GM18858 (cell line): ENCODE results near the gene GDF10.

ENCODE experiments used
- ATAC-seq: cut with Tn5 transposase; IDR thresholded peaks from one replicate; pipeline ENCODE4 v1.9.1; 2021; ENCODE audit not compliant: unreplicated experiment

The GDF10 gene, protein sequence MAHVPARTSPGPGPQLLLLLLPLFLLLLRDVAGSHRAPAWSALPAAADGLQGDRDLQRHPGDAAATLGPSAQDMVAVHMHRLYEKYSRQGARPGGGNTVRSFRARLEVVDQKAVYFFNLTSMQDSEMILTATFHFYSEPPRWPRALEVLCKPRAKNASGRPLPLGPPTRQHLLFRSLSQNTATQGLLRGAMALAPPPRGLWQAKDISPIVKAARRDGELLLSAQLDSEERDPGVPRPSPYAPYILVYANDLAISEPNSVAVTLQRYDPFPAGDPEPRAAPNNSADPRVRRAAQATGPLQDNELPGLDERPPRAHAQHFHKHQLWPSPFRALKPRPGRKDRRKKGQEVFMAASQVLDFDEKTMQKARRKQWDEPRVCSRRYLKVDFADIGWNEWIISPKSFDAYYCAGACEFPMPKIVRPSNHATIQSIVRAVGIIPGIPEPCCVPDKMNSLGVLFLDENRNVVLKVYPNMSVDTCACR

DNA sequence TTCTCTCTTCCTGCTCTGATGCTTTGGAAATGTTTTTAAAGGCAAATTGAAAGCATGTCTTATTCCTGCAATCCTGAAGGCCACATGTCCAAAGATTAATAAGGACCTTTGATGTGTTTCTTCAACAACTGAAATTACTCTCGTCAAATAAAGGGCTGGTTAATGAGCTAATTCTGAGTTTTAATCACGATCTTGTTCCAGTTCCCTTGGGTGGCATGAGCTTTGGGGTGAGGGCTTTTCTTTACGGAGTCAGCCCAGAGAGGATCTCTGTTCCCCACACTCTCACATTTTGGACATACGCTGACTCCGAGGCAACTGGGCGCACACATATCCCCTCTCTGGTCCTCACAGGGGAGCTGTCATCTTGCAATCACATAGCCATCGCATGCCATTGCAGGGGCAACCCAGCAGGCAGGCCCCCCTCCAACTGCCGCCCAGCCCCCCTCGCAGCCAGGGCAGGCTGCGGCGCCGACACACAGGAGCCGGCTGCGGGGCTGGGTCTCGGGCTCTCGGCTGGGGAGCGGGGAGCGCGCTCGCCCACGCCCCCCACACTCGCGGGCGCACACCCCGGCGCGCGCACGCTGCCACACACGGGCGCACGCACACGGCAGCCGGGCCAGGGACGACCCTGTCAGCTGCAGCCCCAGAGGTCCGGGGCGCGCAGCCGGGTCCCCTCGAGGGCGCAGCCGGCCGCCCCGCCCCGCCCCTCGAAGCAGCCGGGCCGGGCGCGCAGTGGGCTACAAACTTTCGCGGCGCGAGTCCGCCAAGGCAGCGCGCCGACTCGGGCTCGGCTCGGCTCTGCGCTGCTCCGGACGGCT, at the start of gene GDF10:
TSS of gene GDF10 (plus strand) at position 587 of the 818 bp plus-strand sequence. CDS start 455 bp downstream, outside the sequence.
- ATAC-seq, result no peak

DNA sequence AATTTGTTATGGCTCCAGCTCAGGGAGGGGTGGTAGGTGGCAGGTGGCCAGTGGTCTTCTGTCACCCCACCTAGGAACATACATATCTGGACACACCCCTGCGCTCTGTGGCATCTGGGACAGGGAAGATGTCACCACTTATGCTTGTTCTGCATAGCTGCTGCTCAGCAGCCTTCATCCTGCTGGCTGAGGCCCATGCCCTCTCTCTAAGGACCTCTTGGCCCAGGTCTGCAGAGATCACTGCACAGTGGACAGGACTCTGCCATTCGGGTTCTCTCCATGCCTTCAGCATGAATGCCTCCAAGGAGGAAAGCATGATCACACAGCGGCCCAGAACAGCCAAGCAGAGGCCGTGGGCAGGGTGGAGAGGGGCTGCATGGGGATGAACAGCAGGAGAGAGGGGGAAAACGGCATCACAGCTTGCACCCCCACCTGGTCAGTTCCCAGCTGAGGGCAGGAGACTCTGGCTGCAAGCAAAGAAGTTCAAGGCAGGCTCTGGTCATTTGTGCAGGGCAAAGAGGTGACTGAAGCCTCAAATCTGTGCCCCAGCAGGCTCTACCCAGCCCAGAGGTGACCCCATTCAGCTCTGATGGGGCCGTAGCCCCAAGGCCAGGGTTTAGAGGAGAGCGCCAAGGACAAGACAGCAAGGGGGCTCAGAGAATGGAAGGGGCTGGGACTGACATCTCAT, 47.8 kb upstream of the GDF10 start:
- no peak for ATAC-seq

GRCh38 chr10:47253030-47253637, 46.9 kb upstream of the GDF10 start:
- no peak for ATAC-seq

GRCh38 chr10:47253651-47254375, 46.2 kb upstream of the GDF10 start:
- ATAC-seq, result no peak

GRCh38 chr10:47254611-47255010, 45.4 kb upstream of the GDF10 start:
- no peak for ATAC-seq

- no peak for ATAC-seq
Observed at GRCh38 chr10:47255033-47255813, 44.8 kb upstream of the GDF10 start.

DNA sequence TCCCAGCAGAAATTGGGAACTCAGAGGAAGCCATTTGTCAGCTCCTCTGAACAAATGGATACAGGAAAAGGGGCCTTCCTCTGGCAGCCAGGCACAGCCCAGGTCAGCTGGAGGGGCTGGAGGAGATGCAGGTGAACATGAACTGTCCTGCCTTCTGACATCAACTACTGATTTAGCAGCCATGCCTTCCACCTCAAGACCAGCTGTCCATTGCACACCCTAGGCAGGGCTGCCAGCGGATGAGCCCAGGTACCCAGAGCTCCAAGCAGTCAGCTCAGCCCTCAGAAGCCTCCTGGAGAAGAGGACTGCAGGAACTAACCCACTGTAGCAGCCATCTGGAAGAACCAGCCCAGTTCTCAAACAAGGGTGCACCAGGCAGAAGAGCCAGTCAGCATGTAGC, 44.1 kb upstream of the GDF10 start:
- no peak for ATAC-seq

GRCh38 chr10:47256751-47257336, 43.2 kb upstream of the GDF10 start:
- no peak for ATAC-seq

DNA sequence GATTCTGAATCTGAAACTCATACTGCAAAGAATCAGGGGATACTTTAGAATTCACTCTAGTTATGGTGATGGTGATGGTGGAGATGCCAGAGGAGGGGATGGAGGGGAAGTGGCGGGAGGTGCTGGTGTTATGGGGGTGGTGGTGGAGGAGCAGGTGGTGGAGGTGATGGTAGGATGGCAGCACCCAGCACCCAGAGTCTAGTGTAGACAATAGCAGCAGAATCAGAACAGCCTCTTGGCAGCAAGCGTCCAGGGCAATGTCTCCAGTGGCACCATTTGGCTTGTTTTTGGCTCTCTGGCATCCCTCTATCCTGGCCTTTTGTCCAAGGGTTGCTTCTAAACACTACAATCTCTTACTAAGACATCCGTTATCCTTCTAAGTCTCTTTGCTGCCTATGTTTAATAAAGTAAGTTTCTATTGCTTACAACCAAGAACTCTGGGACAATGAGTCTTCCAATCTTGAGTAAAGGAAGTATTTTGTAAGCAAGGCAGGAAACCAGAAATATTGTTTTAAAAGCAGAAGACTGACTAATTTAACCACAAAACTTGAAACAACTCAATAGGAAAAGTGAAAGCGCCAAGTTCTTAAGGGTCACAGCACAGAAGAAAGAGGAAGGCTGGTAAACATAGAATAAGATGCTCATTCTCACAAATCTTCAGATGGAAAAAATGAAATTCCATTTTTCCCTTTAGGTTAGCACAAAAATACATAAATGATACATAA, 42.4 kb upstream of the GDF10 start:
- no peak for ATAC-seq

DNA sequence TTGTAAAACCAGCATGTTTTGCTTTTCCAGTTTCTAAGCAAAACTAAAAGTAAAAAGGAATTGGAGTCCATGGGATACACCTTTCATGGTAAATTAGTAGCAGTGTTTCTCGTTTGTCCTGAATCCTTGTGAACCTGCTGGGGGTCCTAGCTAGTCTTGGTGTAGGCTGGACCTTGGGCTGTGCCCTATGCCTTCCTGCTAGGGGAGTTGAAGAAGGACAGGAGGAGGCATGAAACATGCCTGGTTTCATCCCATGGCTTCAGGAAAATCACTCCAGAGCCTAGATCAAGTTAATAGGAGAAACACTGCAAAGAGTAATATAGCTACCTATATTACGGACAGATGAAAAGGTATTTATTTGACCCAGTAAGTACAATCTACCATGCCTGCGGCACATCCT, 41.1 kb upstream of the GDF10 start:
- no peak for ATAC-seq

DNA sequence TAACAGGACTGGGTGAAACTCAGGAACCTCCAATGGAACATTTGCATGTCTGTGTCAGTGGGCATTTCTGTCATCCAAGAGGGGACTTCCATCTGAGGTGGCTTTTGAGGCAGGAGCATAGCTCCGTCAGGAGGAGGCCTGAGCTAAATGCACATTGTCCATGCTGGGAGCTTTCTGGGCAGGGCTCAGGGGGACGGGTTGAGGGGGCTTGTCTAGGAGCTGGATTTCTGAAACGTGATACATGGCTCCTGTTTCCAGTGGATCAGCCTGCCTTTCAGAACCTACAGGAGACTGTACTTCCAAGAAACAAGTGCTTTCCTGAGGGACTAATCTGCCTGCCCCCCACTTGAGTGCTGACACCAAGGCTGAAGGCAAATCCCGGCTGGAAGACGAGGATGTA, 40.5 kb upstream of the GDF10 start:
- no peak for ATAC-seq

- no peak for ATAC-seq
Observed at GRCh38 chr10:47260505-47261111, 39.4 kb upstream of the GDF10 start.

GRCh38 chr10:47261121-47261520, 38.9 kb upstream of the GDF10 start:
- ATAC-seq, result peak; percentile 97

DNA sequence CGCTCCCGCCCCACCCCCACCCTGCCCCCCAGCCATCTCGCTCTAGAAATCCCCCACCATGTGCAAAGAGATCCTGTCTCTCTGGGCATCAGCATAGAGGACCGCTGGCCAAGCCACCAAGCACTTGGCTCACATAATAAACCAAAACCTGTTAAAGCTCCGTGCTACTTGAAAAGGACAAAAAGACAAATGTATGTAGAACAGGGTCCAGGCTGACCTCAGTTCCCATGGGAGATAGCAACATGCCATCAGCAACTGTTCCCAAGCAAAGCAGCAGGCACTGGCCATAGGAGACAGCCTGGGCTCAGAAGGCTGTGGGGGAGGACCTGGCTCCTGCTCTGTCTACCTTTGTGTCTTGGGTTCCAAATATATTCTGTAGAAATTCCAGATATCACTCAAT, 38.4 kb upstream of the GDF10 start:
- ATAC-seq, result no peak

GRCh38 chr10:47262606-47263533, 37.1 kb upstream of the GDF10 start:
- no peak for ATAC-seq

DNA sequence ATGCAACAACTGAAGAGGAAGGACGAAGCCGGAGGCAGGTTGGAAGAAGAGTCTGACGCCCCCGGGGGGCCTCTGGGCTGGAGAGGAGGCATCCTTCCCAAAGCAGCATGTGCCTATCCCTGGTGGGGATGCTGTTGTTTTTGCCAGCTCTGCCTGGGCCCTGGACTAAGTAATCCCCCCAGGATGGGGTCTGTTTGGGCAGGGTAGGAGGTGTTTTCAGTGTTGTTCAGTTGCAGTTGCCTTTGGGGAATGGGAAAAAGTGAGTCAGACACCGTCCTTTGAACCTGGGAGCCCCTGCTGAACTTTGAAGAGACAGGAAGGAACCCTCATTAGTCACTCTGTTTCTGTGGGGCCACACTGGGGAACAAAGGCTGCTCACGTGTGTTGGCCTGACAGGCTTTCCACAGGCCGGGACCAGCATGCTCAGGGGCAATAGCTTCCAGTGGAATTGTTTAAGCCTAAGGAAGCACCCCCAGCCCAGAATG, 35.2 kb upstream of the GDF10 start:
- no peak for ATAC-seq

GRCh38 chr10:47266602-47267001, 33.4 kb upstream of the GDF10 start:
- ATAC-seq, result no peak
